HL-60 (cell line): Measurements from ENCODE around the gene AGGF1.

Source experiments
- CTCF ChIP-seq: IDR thresholded peaks from one replicate; pipeline ENCODE4 v1.5.1; 2011; ENCODE audit warnings: low read length, control low read depth, inconsistent platforms; ENCODE audit not compliant: insufficient read depth
- GABPA ChIP-seq: IDR thresholded peaks from 2 replicates; pipeline ENCODE4 v1.6.1; 2012; ENCODE audit warnings: low read depth
- POLR2AphosphoS5 ChIP-seq: IDR thresholded peaks from 2 replicates; pipeline ENCODE4 v1.6.1; 2012; ENCODE audit warnings: low read depth
- REST ChIP-seq: IDR thresholded peaks from 2 replicates; pipeline ENCODE4 v1.6.1; 2012; ENCODE audit warnings: low read depth; ENCODE audit not compliant: insufficient replicate concordance
- SPI1 ChIP-seq: IDR thresholded peaks from 2 replicates; pipeline ENCODE4 v1.6.1; 2012; ENCODE audit warnings: low read depth, mild to moderate bottlenecking, borderline replicate concordance

DNA sequence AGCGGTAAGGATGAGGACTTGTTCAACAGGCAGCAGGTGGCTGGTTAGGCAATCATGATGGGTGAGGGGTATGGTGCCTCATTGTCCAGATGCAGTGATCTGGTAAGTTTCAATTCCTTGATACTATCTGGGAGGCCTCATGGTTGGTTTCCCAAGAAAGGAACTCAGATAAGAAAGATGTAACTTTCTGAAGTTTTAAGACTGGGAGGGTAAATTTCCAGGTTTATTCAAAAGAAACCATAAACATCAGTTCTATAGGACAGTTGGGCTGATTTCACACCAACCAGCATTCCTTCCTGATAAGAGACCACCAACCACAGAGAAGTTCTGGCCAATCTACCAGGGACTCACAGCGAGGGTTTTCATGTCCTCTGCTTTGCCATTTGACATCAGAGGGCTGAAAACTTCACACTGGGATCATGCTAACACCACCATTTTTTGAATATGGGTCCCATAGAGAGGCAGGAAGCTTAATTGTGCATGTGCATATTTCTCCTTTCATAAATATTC lies 773 bp upstream of the AGGF1 start:
- TF ChIP-seq CTCF (no peak), GABPA (no peak), SPI1 (no peak), POLR2AphosphoS5 (no peak), REST (no peak)
